Colonic mucosa (tissue), 4 donors: ENCODE measurements around the gene MPPE1. TPM values are rescaled to one million over a fixed set of nuclear protein-coding genes. Genes with fewer than 3 reads are reported as not detected.
A peak's percentile ranks its signal among the peaks of the same experiment; 100 is the strongest.

Experiments used
- DNase-seq: peaks from one replicate; pipeline ENCODE4 v3.0.0-alpha.2; 2020
- H3K27ac ChIP-seq: fragments of 200-600 bp; one replicate; pipeline ENCODE4 v1.8.0; 2021
- H3K27me3 ChIP-seq: fragments of 200-600 bp; one replicate; pipeline ENCODE4 v1.8.0; 2021
- H3K36me3 ChIP-seq: fragments of 200-600 bp; one replicate; pipeline ENCODE4 v1.8.0; 2021
- H3K4me1 ChIP-seq: fragments of 200-600 bp; one replicate; pipeline ENCODE4 v1.8.0; 2021; ENCODE audit warnings: mild to moderate bottlenecking
- H3K4me3 ChIP-seq: fragments of 200-600 bp; one replicate; pipeline ENCODE4 v1.8.0; 2021
- H3K9ac ChIP-seq, 2 donors: one replicate each; pipeline ENCODE4 v1.7.0; 2013; ENCODE audit warnings: control low read depth in 2 of 2, low read depth in 2 of 2, low read length in 2 of 2
- H3K9me3 ChIP-seq: fragments of 200-600 bp; one replicate; pipeline ENCODE4 v1.8.0; 2021
- CTCF ChIP-seq: fragments of 200-600 bp; IDR thresholded peaks from one replicate; pipeline ENCODE4 v1.8.0; 2022; ENCODE audit warnings: antibody characterized with exemption, mild to moderate bottlenecking
- intact Hi-C: fragments of 100-400 bp; cut with DNase I; formaldehyde crosslinking; loops from one replicate; pipeline ENCODE4 v1.14.1; 2022
- total RNA-seq, 2 donors: library from RNA; stranded (reverse); fragmentation: NEBNext Ultra II Directional in 1 of 2; extraction: Animal tissue kit (Norgen Biotek cat#: 25700) in 1 of 2; gene quantifications; one replicate each; pipeline ENCODE4 v1.2.1, GENCODE V29; 2021
- donor health status: healthy.
- donor health status: DM: no; HTN: no; CAD: no.
- donor health status: DM: no; HTN: no; CAD: no.

Gene MPPE1
- total RNA-seq, 2 donors from 2014 or later: 36.8 to 47.9 TPM

GRCh38 chr18:11944786-11945185, 36.7 kb upstream of the MPPE1 start:
- Histone ChIP-seq H3K9ac (no peak overlapping the region), H3K27me3 (no peaks in the 10 kb centered on the region), H3K36me3 (no peaks in the 10 kb centered on the region), H3K9me3 (no peaks in the 10 kb centered on the region), H3K4me1 (peaks cover 3% of the 10 kb centered on the region), H3K4me3 (no peak overlapping the region), H3K27ac (no peak overlapping the region)
- DNase-seq: no peak
- no peak for TF ChIP-seq CTCF
- intact Hi-C loops: no loop called here

- Histone ChIP-seq H3K36me3 (no peaks in the 10 kb centered on the region), H3K4me1 (peaks cover 3% of the 10 kb centered on the region), H3K4me3 (no peak overlapping the region), H3K9me3 (no peaks in the 10 kb centered on the region), H3K9ac (no peak overlapping the region), H3K27me3 (no peaks in the 10 kb centered on the region), H3K27ac (no peak overlapping the region)
- intact Hi-C loops: no loop called here
- no peak for DNase-seq
- no peak for TF ChIP-seq CTCF
These were observed 36.1 kb upstream of the MPPE1 start for GRCh38 chr18:11944252-11944651.

GRCh38 chr18:11943551-11943950, 35.4 kb upstream of the MPPE1 start:
- TF ChIP-seq CTCF: no peak
- Histone ChIP-seq H3K27ac (no peak overlapping the region), H3K9me3 (no peaks in the 10 kb centered on the region), H3K4me1 (peaks cover 3% of the 10 kb centered on the region), H3K9ac (no peak overlapping the region), H3K36me3 (no peaks in the 10 kb centered on the region), H3K27me3 (no peaks in the 10 kb centered on the region), H3K4me3 (no peak overlapping the region)
- intact Hi-C loops: no loop called here
- no peak for DNase-seq

GRCh38 chr18:11940956-11941355, 32.8 kb upstream of the MPPE1 start:
- intact Hi-C loops: no loop called here

GRCh38 chr18:11937874-11938478, 29.9 kb upstream of the MPPE1 start:
- H3K4me1 ChIP-seq: no peaks in the 10 kb centered on the region
- peak; percentile 87 for DNase-seq
- no peaks in the 10 kb centered on the region for H3K36me3 ChIP-seq
- no peak overlapping the region for H3K4me3 ChIP-seq
- TF ChIP-seq CTCF: peak; percentile 74
- intact Hi-C loops: loop anchor here (2.0 to 5.0 kb wide), 2 partner anchors 57 to 99 kb away; no protein-coding TSS in a partner anchor
- no peaks in the 10 kb centered on the region for H3K27me3 ChIP-seq
- H3K9ac ChIP-seq: no peak overlapping the region
- H3K9me3 ChIP-seq: no peaks in the 10 kb centered on the region
- H3K27ac ChIP-seq: no peak overlapping the region

More at GRCh38 chr18:11940956-11941355, 32.8 kb upstream of the MPPE1 start:
- Histone ChIP-seq H3K36me3 (no peaks in the 10 kb centered on the region), H3K4me1 (no peaks in the 10 kb centered on the region), H3K4me3 (no peak overlapping the region), H3K9me3 (no peaks in the 10 kb centered on the region), H3K27ac (no peak overlapping the region), H3K9ac (no peak overlapping the region), H3K27me3 (no peaks in the 10 kb centered on the region)
- TF ChIP-seq CTCF: no peak
- no peak for DNase-seq
